CD4-positive, alpha-beta T cell treated with Interleukin-1 beta for 1 hour (primary cell): Measurements from ENCODE around the gene MGAT5B.
A peak's percentile ranks its signal among the peaks of the same experiment; 100 is the strongest.

ENCODE experiments used
- DNase-seq, 2 donors: peaks; one replicate each; pipeline ENCODE4 v3.0.0-alpha.2; 2020 to 2022

Gene MGAT5B

DNA sequence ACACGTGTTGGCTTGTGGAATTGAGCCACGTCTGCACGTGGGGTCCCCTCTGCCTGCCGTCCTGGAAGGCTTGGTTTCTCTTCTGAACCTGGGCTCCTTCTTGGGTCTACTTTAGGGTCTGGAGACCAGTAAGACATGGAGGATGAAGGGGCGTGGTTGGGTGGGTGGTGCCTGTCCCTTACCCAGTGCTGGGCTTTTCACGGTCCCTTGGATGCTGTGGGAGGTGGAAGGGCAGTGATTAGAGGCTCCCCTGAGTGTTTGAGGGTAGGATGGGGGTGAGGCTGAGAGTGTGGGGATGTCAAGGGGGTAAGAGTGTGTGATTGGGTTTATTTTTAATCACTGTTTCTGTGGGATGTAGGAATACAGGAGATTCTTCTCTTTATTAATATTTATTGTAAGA is 38.3 kb downstream of the MGAT5B start:
- DNase-seq = no peak

DNA sequence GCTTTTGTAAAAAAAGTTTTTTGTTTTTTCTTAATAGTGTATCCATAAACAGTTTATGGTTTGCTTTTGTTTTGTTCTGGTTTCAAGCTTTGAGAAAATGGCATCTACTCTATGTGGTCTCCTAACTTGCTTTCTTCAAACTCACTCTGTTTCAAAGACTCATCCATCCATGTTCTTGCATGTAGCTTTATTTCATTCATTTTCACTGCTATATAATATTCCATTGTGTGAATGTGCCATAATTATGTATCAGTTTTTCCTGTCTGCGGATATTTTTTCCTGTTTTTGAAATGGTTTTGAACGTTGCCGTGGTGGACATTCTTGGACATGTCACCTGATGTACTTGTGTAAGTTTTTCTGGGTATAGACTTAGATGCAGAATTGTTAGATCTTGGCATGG is 39.1 kb downstream of the MGAT5B start:
- no peak for DNase-seq

- DNase-seq = peak in 1 of 2 donors; percentile 8
Measured at GRCh38 chr17:76909971-76910760, 42.0 kb downstream of the MGAT5B start.

- no peak for DNase-seq
Measured at GRCh38 chr17:76911299-76912017, 43.3 kb downstream of the MGAT5B start.

DNA sequence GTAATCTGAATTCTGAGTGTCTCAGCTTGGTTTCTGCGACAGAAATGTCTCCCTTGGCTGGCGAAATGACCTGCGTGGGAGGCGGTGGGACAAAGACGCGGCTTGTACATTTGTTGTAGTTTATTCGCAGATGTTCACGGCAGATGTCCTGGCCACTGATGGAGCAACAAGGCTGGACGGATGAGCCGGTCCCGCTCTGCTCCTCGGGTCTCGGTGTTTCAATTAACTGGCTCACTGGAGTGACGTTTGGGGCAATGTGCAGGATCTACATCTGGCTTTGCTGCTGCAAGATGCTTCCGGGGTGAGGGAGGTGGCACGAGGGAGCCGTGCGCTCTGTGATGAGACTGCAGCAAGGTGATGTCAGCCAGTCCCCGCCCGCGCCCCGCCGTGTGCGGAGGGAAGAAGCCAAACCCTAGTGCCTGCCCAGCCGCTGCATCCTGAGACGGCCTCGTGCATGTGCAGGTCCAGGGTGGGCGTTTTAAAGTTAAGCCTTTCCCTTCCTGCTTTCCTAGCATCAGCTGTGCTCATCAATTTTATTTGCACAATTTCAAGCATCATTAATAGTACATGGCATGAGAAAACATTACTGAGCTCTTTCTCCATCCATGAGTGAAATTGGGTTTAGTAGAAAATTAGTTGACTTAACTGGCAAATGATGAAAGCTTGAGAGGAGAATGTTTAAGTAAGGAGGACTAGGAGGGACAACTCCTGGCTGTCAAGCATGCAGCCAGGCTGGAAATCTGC is 44.4 kb downstream of the MGAT5B start:
- DNase-seq = no peak

DNA sequence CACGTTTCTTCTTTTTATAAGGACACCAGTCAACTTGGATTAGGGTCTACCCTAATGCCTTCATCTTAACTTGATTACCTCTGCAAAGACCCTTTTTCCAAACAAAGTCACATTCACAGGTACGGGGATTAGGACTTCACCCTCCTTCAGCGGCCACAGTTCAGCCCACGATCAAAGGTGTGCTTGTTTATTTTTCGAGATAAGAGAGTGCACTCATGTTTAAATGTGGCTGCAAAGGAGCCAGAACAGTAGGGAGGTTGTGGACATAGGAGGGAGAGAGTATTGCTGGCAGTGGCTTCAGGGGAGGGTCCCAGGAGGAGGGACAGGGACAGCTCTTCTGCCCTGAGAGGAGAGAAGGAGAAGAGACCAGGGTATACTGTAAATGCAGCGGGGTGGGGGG is 46.7 kb downstream of the MGAT5B start:
- DNase-seq = no peak

DNA sequence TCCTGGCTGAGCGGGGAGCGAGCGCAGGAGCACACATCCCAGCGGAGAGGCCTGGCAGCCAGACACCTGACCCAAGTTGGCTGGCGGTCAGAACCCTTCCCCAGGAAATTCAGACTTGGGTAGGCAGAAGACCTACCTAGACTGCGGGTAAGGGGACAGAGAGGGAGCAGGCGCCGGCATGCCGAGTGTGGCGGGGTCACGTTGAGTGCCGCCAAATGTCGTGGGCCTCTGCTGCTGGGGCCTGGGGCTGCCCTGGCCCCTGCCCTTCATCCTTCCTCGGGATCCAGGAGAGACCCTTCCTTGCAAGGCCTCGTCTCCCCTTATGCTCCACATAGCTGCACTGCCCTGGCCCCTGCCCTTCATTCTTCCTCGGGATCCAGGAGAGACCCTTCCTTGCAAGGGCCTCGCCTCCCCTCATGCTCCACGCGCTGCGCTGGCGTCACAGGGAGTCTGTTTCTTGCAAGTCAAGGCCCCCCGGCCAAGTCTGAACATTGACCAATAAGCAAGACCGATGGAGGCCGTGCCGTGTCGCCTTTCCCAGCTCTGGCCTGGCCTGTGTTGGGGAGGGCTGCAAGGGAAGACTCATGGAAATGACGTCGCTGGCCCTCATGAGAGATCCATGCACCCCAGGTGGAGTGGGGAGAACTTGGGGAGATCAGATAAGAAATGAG is 47.8 kb downstream of the MGAT5B start:
- no peak for DNase-seq

DNA sequence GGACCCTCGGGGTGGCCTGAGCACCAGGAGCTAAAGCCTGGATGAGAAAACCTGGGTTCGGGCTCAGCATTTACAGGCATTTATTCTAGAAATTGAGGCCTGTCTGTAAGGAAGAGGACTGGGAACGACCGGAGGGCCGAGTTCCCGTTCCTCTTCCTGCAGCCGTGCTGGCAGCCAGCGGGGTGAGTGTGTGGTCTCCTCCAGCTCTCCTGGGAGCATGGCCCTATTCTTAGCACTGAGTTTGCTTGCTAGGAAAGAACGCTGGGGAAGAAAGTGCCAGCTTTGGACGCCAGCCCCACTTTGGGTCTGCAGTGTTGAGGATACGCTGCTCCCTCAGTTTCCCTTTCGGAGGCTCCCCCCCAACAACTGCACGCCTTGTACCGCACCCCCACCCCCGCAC is 49.6 kb downstream of the MGAT5B start:
- no peak for DNase-seq

GRCh38 chr17:76918811-76919210 is 50.6 kb downstream of the MGAT5B start:
- DNase-seq = no peak

DNA sequence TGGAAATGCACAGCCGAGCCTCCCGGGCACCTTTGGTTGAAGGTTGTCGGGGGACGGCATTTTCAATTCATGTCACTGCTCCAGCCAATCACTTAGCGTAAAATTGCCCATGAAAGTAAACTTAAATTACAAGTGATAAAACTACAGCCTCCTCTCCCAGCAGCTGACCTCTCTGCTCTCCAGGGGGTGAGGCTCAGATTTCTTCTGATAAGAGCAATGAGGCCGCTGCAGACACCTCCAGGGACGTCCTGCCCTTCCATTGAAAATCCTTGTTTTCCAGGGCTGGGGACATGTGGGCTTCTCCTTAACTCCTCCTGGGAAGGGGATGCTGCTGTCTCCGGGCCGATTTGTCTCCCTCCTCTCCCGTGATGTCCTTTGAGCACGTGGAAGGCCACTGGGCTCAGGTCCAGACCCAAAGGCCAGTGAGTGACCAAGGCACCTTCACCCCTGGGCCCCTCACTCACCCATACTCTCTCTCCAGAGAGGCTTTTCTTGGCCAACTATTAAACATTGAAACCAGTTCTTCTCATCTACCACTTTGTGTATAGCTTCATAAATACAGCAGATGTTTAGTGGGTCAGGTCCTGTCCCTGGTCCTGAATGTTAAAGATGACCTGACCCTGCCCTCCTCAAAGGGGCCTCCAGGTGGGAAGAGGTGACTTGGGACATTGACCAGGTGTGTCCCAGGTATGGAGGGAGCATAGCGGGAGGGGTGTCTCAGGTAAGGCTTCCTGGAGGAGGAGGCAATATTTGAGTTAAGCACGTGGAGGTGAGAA is 52.3 kb downstream of the MGAT5B start:
- DNase-seq = no peak

DNA sequence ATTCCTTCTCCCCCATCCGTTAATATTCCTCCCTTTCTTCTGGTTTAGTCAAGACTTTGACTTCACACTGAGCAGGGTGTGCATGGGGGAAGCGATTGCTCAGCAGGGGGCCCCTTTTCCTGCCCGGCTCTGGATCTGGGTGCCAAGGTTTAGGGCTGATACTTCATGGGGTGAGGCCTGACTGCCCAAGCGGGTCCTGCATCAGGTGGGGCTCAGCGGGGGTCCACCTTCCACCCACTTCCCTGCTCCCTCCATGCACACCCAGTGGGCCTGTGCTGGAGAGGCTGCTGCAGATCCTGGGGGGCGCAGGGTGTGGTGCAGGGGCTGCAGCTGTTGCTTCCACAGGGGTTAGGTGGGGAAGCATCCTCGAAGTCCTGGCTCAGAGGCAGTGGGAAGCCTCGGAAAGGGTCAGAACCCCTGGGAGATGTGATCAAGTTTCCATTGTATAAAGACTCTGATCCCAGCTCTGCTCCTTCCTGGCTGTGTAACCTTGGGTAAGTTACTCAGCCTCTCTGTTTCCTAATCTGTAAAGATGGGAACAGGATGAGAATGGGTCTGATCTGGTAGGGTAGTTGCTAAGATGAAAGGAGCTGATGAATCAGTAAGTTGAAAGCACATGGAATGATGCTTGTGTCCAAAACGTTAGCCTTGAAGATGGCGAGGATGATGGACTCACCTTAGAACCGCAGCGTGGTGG is 53.3 kb downstream of the MGAT5B start:
- no peak for DNase-seq

DNA sequence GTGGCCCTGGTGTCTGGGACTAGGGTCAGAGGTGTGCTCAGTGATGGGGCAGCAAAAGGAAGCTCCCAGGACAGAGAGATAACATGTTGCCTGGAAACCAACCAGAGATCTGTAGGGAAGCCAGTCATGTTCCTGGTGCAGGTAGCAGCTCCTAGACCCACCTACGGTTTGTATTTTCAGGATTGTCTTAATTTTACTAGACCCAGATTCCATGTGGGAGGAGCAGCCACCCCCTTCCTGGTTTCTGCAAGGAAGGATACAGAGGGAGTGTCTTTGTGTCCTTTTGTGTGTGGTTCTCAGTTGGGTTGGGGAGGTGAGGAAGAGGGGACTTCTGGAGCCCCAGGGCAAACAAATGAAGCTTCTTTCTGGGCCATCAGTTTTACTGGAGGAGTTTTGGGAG is 53.9 kb downstream of the MGAT5B start:
- no peak for DNase-seq

GRCh38 chr17:76922967-76923366 is 54.8 kb downstream of the MGAT5B start:
- DNase-seq = no peak

GRCh38 chr17:76923491-76923890 is 55.3 kb downstream of the MGAT5B start:
- DNase-seq = no peak

DNA sequence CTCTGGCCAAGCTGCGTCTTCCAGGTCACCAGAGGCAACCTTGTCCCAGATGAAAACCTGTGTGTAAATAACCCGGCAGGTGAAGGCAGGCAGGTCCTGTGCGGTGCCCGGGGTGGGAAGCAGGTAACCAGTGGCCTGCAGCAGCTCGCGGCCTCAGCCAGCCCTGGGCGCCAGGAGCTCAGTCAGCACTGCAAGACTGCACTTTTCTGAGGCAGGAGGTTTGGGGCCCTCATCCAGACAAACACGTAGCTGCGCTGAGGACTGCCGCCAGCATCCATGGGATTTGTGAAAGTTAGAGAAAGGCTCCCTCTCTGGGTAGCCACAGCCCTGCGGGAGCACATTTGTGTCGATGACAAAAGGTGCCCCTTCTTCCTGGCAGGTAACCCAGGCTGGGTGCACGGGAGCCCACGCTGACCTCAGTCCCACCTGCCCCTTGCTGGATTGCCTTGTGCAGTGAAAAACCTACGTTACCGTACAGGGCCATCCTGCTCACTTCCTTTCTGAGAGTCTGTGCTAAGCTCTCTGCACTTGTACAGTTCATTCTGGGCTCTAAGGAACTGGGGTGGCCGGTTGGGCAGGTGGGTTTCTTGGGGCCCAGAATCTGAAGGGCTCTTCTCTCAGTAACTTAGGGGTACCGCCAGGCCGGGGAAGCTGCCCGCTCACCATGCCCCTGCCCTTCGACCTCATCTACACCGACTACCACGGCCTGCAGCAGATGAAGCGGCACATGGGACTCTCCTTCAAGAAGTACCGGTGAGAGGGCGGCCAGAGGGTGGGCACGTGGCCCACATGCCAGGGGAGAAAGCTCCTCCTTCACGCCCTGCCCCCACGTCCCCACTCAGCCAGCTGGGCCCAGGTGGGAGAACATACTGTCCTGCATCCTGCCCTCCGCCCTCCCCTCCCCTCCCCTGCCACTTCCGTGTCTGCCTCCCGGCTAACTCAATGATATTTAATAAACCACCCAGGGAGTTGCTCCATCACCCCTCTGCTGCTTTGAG is 56.4 kb downstream of the MGAT5B start:
- DNase-seq = no peak

GRCh38 chr17:76925441-76925891 is 57.3 kb downstream of the MGAT5B start:
- DNase-seq = no peak

DNA sequence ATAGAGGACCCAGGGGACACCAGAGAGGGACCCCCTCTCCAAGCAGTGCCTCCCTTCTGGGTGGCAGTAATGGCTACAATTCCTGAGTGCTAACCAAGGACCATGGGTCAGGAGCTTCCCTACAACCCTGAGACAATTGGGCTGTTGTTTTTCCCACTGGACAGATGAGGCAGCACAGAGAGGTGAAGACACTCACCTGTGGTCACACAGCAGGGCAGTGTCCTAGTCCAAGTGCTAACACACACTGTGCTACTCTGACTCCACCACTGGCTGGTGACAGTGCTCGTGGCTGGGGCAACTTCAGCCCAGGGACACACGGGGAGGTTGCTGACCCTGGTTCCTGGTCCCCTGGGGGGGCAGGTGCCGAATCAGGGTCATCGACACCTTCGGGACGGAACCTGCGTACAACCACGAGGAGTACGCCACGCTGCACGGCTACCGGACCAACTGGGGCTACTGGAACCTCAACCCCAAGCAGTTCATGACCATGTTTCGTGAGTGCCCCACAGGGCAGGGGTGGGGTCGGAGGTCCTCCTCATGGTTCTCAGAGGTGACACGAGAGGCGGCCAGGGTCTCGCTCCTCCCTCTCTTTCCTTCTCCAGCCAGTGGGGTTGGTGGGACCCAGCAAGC is 58.1 kb downstream of the MGAT5B start:
- DNase-seq = no peak

- no peak for DNase-seq
Measured at GRCh38 chr17:76927577-76927976, 59.4 kb downstream of the MGAT5B start.

DNA sequence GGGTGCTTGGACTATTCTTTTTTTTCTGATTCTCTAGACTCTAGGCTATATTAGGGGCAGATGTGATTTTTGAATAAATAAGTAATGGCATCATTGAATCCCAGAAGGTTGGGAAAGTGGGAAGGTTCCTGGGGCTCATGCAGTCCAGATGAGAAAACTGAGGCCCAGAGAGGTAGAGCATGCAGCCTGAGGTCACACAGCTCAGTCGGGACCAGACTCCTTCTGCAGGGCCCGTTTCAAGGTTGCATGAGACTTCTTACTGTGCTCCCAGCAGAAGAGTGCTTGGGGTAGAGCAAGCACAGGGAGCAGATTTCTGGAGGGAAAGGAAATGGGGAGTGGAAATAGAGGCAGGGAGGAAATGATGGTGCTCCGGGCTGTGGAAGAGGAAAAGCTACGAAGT is 59.8 kb downstream of the MGAT5B start:
- no peak for DNase-seq

- DNase-seq = no peak
Measured at GRCh38 chr17:76929148-76929547, 60.9 kb downstream of the MGAT5B start.
